Mesothelial cell of epicardium (in vitro differentiated cells): Measurements from ENCODE around the gene SLC25A12. TPM values are rescaled to one million over a fixed set of nuclear protein-coding genes. Genes with fewer than 3 reads are reported as not detected.

Experiments used
- DNase-seq, 2 experiments: peaks; one replicate each; pipeline ENCODE4 v3.0.0; 2021; ENCODE audit warnings: low spot score in 2 of 2; ENCODE audit not compliant: unreplicated experiment in 2 of 2
- H3K27ac Mint-ChIP-seq: 2 replicates; pipeline ENCODE4 v1.8.0; 2021; ENCODE audit warnings: mixed read lengths
- H3K27me3 Mint-ChIP-seq: 2 replicates; pipeline ENCODE4 v1.8.0; 2021; ENCODE audit warnings: low read depth, mixed read lengths
- H3K36me3 Mint-ChIP-seq: 2 replicates; pipeline ENCODE4 v1.8.0; 2021; ENCODE audit warnings: mixed read lengths
- H3K4me1 Mint-ChIP-seq: 2 replicates; pipeline ENCODE4 v1.8.0; 2021; ENCODE audit warnings: mixed read lengths
- H3K4me3 Mint-ChIP-seq: 2 replicates; pipeline ENCODE4 v1.8.0; 2021; ENCODE audit warnings: mild to moderate bottlenecking, moderate library complexity, mixed read lengths
- H3K9me3 Mint-ChIP-seq: 2 replicates; pipeline ENCODE4 v1.8.0; 2021; ENCODE audit warnings: mixed read lengths
- CTCF ChIP-seq: fragments of 200-600 bp; sonication (generic); IDR thresholded peaks from one replicate; pipeline ENCODE4 v1.5.0; 2021; ENCODE audit warnings: antibody characterized with exemption; ENCODE audit not compliant: unreplicated experiment
- total RNA-seq: library from RNA; stranded (reverse); gene quantifications from 3 replicates; pipeline ENCODE4 v1.2.1, GENCODE V29; 2021

The SLC25A12 gene
- total RNA-seq, 1 donor from 2014 or later = 25.4 TPM

DNA sequence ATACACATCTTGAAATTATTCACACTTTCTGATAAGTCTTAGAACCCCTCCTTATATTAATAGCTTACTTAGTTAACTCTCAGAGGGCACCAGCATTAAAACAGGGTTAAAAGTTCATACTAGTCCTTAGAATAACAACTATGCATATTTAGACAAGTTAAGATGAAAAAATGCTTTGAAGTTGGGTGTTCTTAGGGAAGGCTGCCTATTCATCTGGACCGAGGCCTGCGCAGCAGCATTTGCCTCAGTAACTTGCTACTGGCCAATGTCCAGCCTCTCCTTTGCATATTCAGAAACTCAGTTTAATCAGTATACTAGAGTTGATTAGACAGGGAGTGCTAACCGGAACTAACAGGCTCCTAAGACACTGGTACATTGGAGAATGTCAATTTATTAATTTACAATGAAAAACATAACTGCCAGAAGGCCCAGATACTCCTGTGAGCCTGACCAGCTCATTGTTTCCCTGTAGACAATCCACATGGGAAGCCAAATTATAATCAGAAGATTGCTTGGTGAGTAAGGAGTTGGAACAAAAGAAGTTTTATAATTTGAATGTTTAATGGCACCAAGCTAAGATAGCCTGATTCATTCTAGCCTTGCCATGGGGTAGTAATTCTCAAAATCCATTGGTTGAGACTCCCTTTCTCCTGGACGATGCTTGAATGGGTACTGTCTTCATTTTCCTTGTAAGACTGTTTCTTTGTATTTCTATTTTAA lies 157.9 kb downstream of the SLC25A12 start:
- H3K27ac Mint-ChIP-seq = peak overlapping the region; percentile 37
- peaks cover 28% of the 10 kb centered on the region for H3K4me1 Mint-ChIP-seq
- no peak overlapping the region for H3K4me3 Mint-ChIP-seq
- no peaks in the 10 kb centered on the region for H3K9me3 Mint-ChIP-seq
- H3K36me3 Mint-ChIP-seq = peaks cover 41% of the 10 kb centered on the region
- no peaks in the 10 kb centered on the region for H3K27me3 Mint-ChIP-seq
- TF ChIP-seq CTCF = no peak
- DNase-seq = no peak

Other genes starting within 250 kb of the SLC25A12 start
- 111 to 112 TPM (median 112 TPM) in 3 replicates for gene DYNC1I2, start 206.8 kb downstream of the SLC25A12 start, total RNA-seq
- 31.4 to 33.8 TPM (median 33.4 TPM) in 3 replicates for gene HAT1, start 28.2 kb upstream of the SLC25A12 start, total RNA-seq
- gene METAP1D, start 105.7 kb upstream of the SLC25A12 start, total RNA-seq = 13.1 to 15.0 TPM (median 13.5 TPM) in 3 replicates
- 5.1 to 5.9 TPM (median 5.1 TPM) in 3 replicates for gene DLX1, start 191.3 kb upstream of the SLC25A12 start, total RNA-seq
- gene DLX2, start 208.7 kb upstream of the SLC25A12 start, total RNA-seq = 9.7 to 11.8 TPM (median 10.7 TPM) in 3 replicates